ENCODE measurements around the gene ERG. TPM values are rescaled to one million over a fixed set of nuclear protein-coding genes. Genes with fewer than 3 reads are reported as not detected.

The ERG gene
- polyA plus RNA-seq, 1 of the 3 experiments (the other 2 are of a cell fraction) = not detected

GRCh38 chr21:38496224-38496623 lies 2.1 kb downstream of the ERG start:
- no peak overlapping the region for H3K27ac ChIP-seq (ENCODE audit: low read depth in 2 of 2, low read length in 1 of 2)
- ChIA-PET CTCF (interaction anchor here (0.6 kb wide), 1 partner anchor 37 kb away, joined by 5 read pairs; no protein-coding TSS in a partner anchor), POLR2A (no interaction called here)
- TF ChIP-seq TAF1 (IDR thresholded peaks at IDR 0.05; ENCODE audit: borderline replicate concordance, low read depth, low read length) (no peak), ELF1 (IDR thresholded peaks at IDR 0.05) (no peak), NRF1 (IDR thresholded peaks at IDR 0.05; ENCODE audit: low read depth, low read length) (no peak), SMC3 (IDR thresholded peaks at IDR 0.05; ENCODE audit: low read depth, low read length) (no peak), TEAD4 (IDR thresholded peaks at IDR 0.05; ENCODE audit: borderline replicate concordance, insufficient read depth) (no peak), POLR2AphosphoS5 (IDR thresholded peaks at IDR 0.05; ENCODE audit: low read depth, low read length) (no peak), EZH2phosphoT487 (IDR thresholded peaks at IDR 0.05; ENCODE audit: borderline replicate concordance, low read depth) (no peak), RXRA (IDR thresholded peaks at IDR 0.05; ENCODE audit: borderline replicate concordance, low read depth) (no peak), SIN3A (IDR thresholded peaks at IDR 0.05; ENCODE audit: borderline replicate concordance, low read depth, low read length) (no peak), MXI1 (IDR thresholded peaks at IDR 0.05; ENCODE audit: low read depth, low read length) (no peak), FOSL2 (IDR thresholded peaks at IDR 0.05; ENCODE audit: borderline replicate concordance, low read depth) (no peak), GABPA (IDR thresholded peaks at IDR 0.05; ENCODE audit: low read depth) (no peak), FOXJ3 (CRISPR knock-in tag; IDR thresholded peaks at IDR 0.05) (no peak), YY1 (IDR thresholded peaks at IDR 0.05; ENCODE audit: low read depth) (no peak), RFX5 (IDR thresholded peaks at IDR 0.05; ENCODE audit: low read length) (no peak), FOXM1 (IDR thresholded peaks at IDR 0.05; ENCODE audit: low read depth) (no peak), CTCF (IDR thresholded peaks at IDR 0.05) (no peak), PBX3 (IDR thresholded peaks at IDR 0.05) (no peak), GATA2 (CRISPR knock-in tag; IDR thresholded peaks at IDR 0.05) (no peak)
- TF ChIP-seq, protein P1, sequence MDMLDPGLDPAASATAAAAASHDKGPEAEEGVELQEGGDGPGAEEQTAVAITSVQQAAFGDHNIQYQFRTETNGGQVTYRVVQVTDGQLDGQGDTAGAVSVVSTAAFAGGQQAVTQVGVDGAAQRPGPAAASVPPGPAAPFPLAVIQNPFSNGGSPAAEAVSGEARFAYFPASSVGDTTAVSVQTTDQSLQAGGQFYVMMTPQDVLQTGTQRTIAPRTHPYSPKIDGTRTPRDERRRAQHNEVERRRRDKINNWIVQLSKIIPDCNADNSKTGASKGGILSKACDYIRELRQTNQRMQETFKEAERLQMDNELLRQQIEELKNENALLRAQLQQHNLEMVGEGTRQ (IDR thresholded peaks at IDR 0.05; ENCODE audit: borderline replicate concordance, low read depth, low read length) = no peak
- no peaks in the 10 kb centered on the region for H3K9me3 ChIP-seq
- no peak overlapping the region for H3K4me2 ChIP-seq
- H3K4me1 ChIP-seq (ENCODE audit: control insufficient read depth in 1 of 2, insufficient read depth in 2 of 2, low read depth in 1 of 2, low read length in 1 of 2) = peaks cover 0 to 7% of the 10 kb centered on the region in 2 experiments; a peak in 1 of 4 replicates
- H3K9ac ChIP-seq = no peak overlapping the region
- H4K20me1 ChIP-seq (ENCODE audit: insufficient read depth) = no peaks in the 10 kb centered on the region
- H3K4me3 ChIP-seq (ENCODE audit: low read depth in 2 of 2, low read length in 1 of 2) = no peak overlapping the region
- H3K36me3 ChIP-seq (replicated peaks in 1 of 2; ENCODE audit: control insufficient read depth in 1 of 2, insufficient read depth in 2 of 2, low read length in 1 of 2) = no peaks in the 10 kb centered on the region
- no peaks in the 10 kb centered on the region for H3K79me2 ChIP-seq (ENCODE audit: insufficient read depth)
- H3K27me3 ChIP-seq (ENCODE audit: insufficient read depth) = no peaks in the 10 kb centered on the region
- no peaks in the 10 kb centered on the region for H3F3A ChIP-seq (replicated peaks; ENCODE audit: insufficient read depth)
- no peak for DNase-seq
- 78% methylated on average over 3 of the region's 3 CpGs for WGBS (ENCODE audit: low lambda C conversion rate)
- H2AFZ ChIP-seq (ENCODE audit: low read depth) = no peak overlapping the region
- no peaks in the 10 kb centered on the region for H3K9me2 ChIP-seq
